GM12878 (cell line): Measurements from ENCODE around the gene MYO9B. TPM values are rescaled to one million over a fixed set of nuclear protein-coding genes. Genes with fewer than 3 reads are reported as not detected.

Experiments
- ATAC-seq: fragments of 200-7000 bp; cut with Tn5 transposase; 3 replicates; pipeline ENCODE4 v1.9.1; 2020; ENCODE audit warnings: mild to moderate bottlenecking, moderate library complexity
- BruUV-seq: library from RNA; stranded (reverse); fragments of 400-500 nt; replicated peaks from 2 replicates; lab custom pipeline; 2021; lab: Mats Ljungman, UMichigan
- CTCF ChIA-PET: fragments of 300-600 bp; sonication (Branson Sonifier 250); formaldehyde crosslinking; extraction: SDS; loops from one replicate; lab custom pipeline; 2021; ENCODE audit warnings: inconsistent platforms; lab: Yijun Ruan, JAX
- POLR2A ChIA-PET: fragments of 350-600 bp; formaldehyde crosslinking; extraction: SDS; loops from one replicate; lab custom pipeline; 2021; ENCODE audit warnings: inconsistent platforms; lab: Charles Lee
- RAD21 ChIA-PET: fragments of 300-600 bp; sonication (Branson Sonifier 250); formaldehyde crosslinking; loops from one replicate; lab custom pipeline; 2023; ENCODE audit warnings: antibody characterized with exemption; ENCODE audit not compliant: unreplicated experiment; lab: Charles Lee
- SMC1A ChIA-PET: fragments of 300-600 bp; sonication (Branson Sonifier 250); formaldehyde crosslinking; loops from one replicate; lab custom pipeline; 2023; ENCODE audit not compliant: unreplicated experiment, uncharacterized antibody; lab: Charles Lee
- DNase-seq: peaks from one replicate; pipeline ENCODE4 v3.0.0-alpha.2; 2011; ENCODE audit warnings: low read depth, low spot score
- FAIRE-seq: peaks from 3 replicates; lab custom pipeline; 2011; peaks lifted over from hg19 to GRCh38; lab: Jason Lieb, UNC
- H2AFZ ChIP-seq: 2 replicates; pipeline ENCODE4 v1.6.0; 2011; ENCODE audit warnings: low read depth, low read length, control low read depth; ENCODE audit not compliant: control insufficient read depth
- H3K27ac ChIP-seq: 2 replicates; pipeline ENCODE4 v1.5.1; 2011; ENCODE audit warnings: control low read depth; ENCODE audit not compliant: control insufficient read depth, insufficient read depth
- H3K27me3 ChIP-seq, 2 experiments: replicated peaks in 1 of 2; 2 replicates each; pipeline versions ENCODE4 v1.6.0 to v1.6.1; 2011; ENCODE audit warnings: low read length in 1 of 2; ENCODE audit not compliant: control insufficient read depth in 2 of 2, insufficient read depth in 2 of 2
- H3K36me3 ChIP-seq, 2 experiments: 2 replicates each; pipeline ENCODE4 v1.5.1; 2011; ENCODE audit warnings: low read length in 1 of 2; ENCODE audit not compliant: control insufficient read depth in 2 of 2, insufficient read depth in 2 of 2
- H3K4me1 ChIP-seq: 2 replicates; pipeline ENCODE4 v1.6.1; 2011; ENCODE audit warnings: mild to moderate bottlenecking, low read length, moderate library complexity, mixed read lengths; ENCODE audit not compliant: control insufficient read depth, insufficient read depth
- H3K4me2 ChIP-seq: 2 replicates; pipeline ENCODE4 v1.6.0; 2011; ENCODE audit warnings: control low read depth; ENCODE audit not compliant: control insufficient read depth, insufficient read depth
- H3K4me3 ChIP-seq: fragments of 200-600 bp; sonication (generic); 2 replicates; pipeline ENCODE4 v1.5.1; 2016
- H3K79me2 ChIP-seq: 2 replicates; pipeline ENCODE4 v1.6.0; 2011; ENCODE audit warnings: low read length; ENCODE audit not compliant: control insufficient read depth, insufficient read depth
- H3K9ac ChIP-seq: 2 replicates; pipeline ENCODE4 v1.8.0; 2011; ENCODE audit warnings: low read length, control low read depth, mixed read lengths; ENCODE audit not compliant: control insufficient read depth, insufficient read depth
- H3K9me3 ChIP-seq: replicated peaks from 3 replicates; pipeline ENCODE4 v1.5.1; 2011; ENCODE audit warnings: mild to moderate bottlenecking, low read length; ENCODE audit not compliant: control insufficient read depth, insufficient read depth
- H4K20me1 ChIP-seq: 2 replicates; pipeline ENCODE4 v1.6.0; 2011; ENCODE audit not compliant: control insufficient read depth, insufficient read depth
- ATF2 ChIP-seq: IDR thresholded peaks from 2 replicates; pipeline ENCODE4 v1.6.1; 2012; ENCODE audit warnings: low read length, inconsistent platforms
- E2F8 ChIP-seq: fragments of 450-650 bp; IDR thresholded peaks from 2 replicates; pipeline ENCODE4 v1.6.1; 2018; ENCODE audit warnings: mild to moderate bottlenecking, low read depth, moderate library complexity; ENCODE audit not compliant: partially characterized antibody
- EED ChIP-seq: sonication (generic); IDR thresholded peaks from 2 replicates; pipeline ENCODE4 v1.6.1; 2016; ENCODE audit warnings: antibody characterized with exemption, low read depth
- GATAD2B ChIP-seq: fragments of 450-650 bp; conservative IDR thresholded peaks from 2 replicates; pipeline ENCODE4 v1.6.1; 2017; ENCODE audit warnings: low read depth, mild to moderate bottlenecking, moderate library complexity
- HDAC6 ChIP-seq: fragments of 200-600 bp; sonication (generic); IDR thresholded peaks from one replicate; pipeline ENCODE4 v1.8.0; 2017; ENCODE audit warnings: antibody characterized with exemption; ENCODE audit not compliant: unreplicated experiment
- NR2C1 ChIP-seq: fragments of 450-650 bp; IDR thresholded peaks from 2 replicates; pipeline ENCODE4 v1.6.1; 2017; ENCODE audit warnings: antibody characterized with exemption, mild to moderate bottlenecking, moderate library complexity
- RFX5 ChIP-seq: IDR thresholded peaks from 2 replicates; pipeline ENCODE4 v1.6.1; 2011; ENCODE audit warnings: low read depth, low read length, improper control_type of control experiment
- RUNX3 ChIP-seq: IDR thresholded peaks from 2 replicates; pipeline ENCODE4 v1.6.1; 2012; ENCODE audit warnings: low read length, inconsistent platforms
- STAT3 ChIP-seq: IDR thresholded peaks from 2 replicates; pipeline ENCODE4 v1.6.1; 2011; ENCODE audit warnings: low read depth, low read length, improper control_type of control experiment
- TCF7 ChIP-seq: IDR thresholded peaks from 2 replicates; pipeline ENCODE4 v1.6.1; 2014; ENCODE audit warnings: antibody characterized with exemption, borderline replicate concordance
- WGBS: methylation state at CpG from one replicate; pipeline ENCODE4 v1.1.6; 2016; ENCODE audit warnings: low lambda C conversion rate; ENCODE audit not compliant: insufficient replicate concordance, insufficient coverage; ENCODE audit errors: missing lambda C conversion rate; 5-methylcytosine and 5-hydroxymethylcytosine counted together
- in situ Hi-C: fragments of 300-500 bp; cut with MboI; formaldehyde crosslinking; loops from 9 replicates; pipeline ENCODE4 v1.14.3; 2018; ENCODE audit warnings: mixed read lengths
- intact Hi-C: fragments of 100-400 bp; cut with micrococcal nuclease; formaldehyde crosslinking; loops from one replicate; pipeline ENCODE4 v1.14.2; 2022; ENCODE audit not compliant: unreplicated experiment
- polyA plus RNA-seq, 11 experiments: library from polyadenylated mRNA; depleted of rRNA in 4 of 11; unstranded in 6 of 11; stranded (reverse) in 5 of 11; fragments of >200 nt; fragmentation: Nextera tagmentation in 4 of 11; fragmentation: Illumina TruSeq in 1 of 11; extraction: Ambion mirVana in 4 of 11; extraction: Trizol in 1 of 11; gene quantifications; 1 replicate in 1 of 11; 2 replicates in 10 of 11; pipeline versions ENCODE4 v1.2.1 to v1.2.3, GENCODE V29; 2011 to 2016; ENCODE audit warnings: inconsistent platforms in 2 of 11, missing spikeins in 2 of 11, low read depth in 1 of 11
- total RNA-seq, 4 experiments: library from RNA; depleted of rRNA in 3 of 4; stranded (reverse); fragments of >200 nt in 3 of 4; fragmentation: Illumina TruSeq in 1 of 4; extraction: Trizol in 1 of 4; gene quantifications; 2 replicates each; pipeline versions ENCODE4 v1.2.1 to v1.2.3, GENCODE V29; 2013 to 2021

Gene MYO9B
- total and polyA plus RNA-seq, 10 of the 15 experiments (the other 5 are each of a cell fraction or from before 2014, with no cell fraction given), result 5.4 to 165 (median 45.8) TPM

GRCh38 chr19:17259934-17260333, 184.4 kb downstream of the MYO9B start:
- RAD21 ChIA-PET, result interaction anchor here (0.6 to 2.3 kb wide), 6 partner anchors 9 to 54 kb away, joined by 3 to 12 read pairs (median 3); partner anchors contain the start of gene ANKLE1
- intact Hi-C loops, result loop anchor here (5.0 to 10.0 kb wide), 2 partner anchors 193 to 485 kb away; no protein-coding TSS in a partner anchor
- Histone ChIP-seq H3K9ac (no peak overlapping the region), H3K79me2 (no peaks in the 10 kb centered on the region), H4K20me1 (no peaks in the 10 kb centered on the region), H3K4me3 (no peak overlapping the region), H3K9me3 (no peaks in the 10 kb centered on the region; the same call in 2 of the 3 replicates), H3K4me2 (no peak overlapping the region), H2AFZ (no peak overlapping the region), H3K36me3 (no peaks in the 10 kb centered on the region), H3K27ac (no peak overlapping the region), H3K4me1 (peaks cover 7% of the 10 kb centered on the region), H3K27me3 (no peaks in the 10 kb centered on the region)
- ATAC-seq (no peak), FAIRE-seq (no peak), DNase-seq (no peak)
- SMC1A ChIA-PET, result interaction anchor here (0.6 to 1.8 kb wide), 9 partner anchors 13 to 194 kb away, joined by 3 to 7 read pairs (median 4); partner anchors contain the start of genes ABHD8, ANKLE1 and USE1
- BruUV-seq, result no TSS peak
- 37% methylated on average over 1 of the region's 1 CpG for WGBS
- in situ Hi-C loops, result no loop called here
- POLR2A ChIA-PET, result no interaction called here
- CTCF ChIA-PET, result interaction anchor here (0.6 to 10.5 kb wide), 18 partner anchors 11 to 257 kb away, joined by 3 to 120 read pairs (median 4); partner anchors contain the start of genes ANKLE1, MRPL34 and USE1
- no peak for TF ChIP-seq HDAC6
- no peak for TF ChIP-seq E2F8
- TF ChIP-seq RFX5, result no peak
- no peak for TF ChIP-seq GATAD2B
- TF ChIP-seq RUNX3, result no peak
- TF ChIP-seq EED, result no peak
- no peak for TF ChIP-seq NR2C1
- TF ChIP-seq STAT3, result no peak
- no peak for TF ChIP-seq TCF7
- no peak for TF ChIP-seq ATF2
